ENCODE results near the gene CAB39. TPM values are rescaled to one million over a fixed set of nuclear protein-coding genes. Genes with fewer than 3 reads are reported as not detected.

Gene CAB39
- polyA plus RNA-seq, 2 donors: 29.7 to 33.6 TPM

- Histone ChIP-seq H3K27ac (ENCODE audit: low read depth in 2 of 2, low read length in 1 of 2) (no peak overlapping the region), H3K36me3 (ENCODE audit: control insufficient read depth in 2 of 2, insufficient read depth in 2 of 2, low read length in 1 of 2) (peaks cover 7 to 18% of the 10 kb centered on the region in 2 donors), H3K4me1 (ENCODE audit: control insufficient read depth in 2 of 2, insufficient read depth in 2 of 2, low read length in 1 of 2) (no peaks in the 10 kb centered on the region), H3K27me3 (ENCODE audit: control insufficient read depth in 1 of 2, insufficient read depth in 2 of 2, low read length in 2 of 2) (no peaks in the 10 kb centered on the region), H3K9me3 (ENCODE audit: control insufficient read depth in 2 of 2, insufficient read depth in 1 of 2, low read depth in 1 of 2, low read length in 1 of 2) (no peaks in the 10 kb centered on the region), H3K4me3 (ENCODE audit: low read depth in 1 of 2, low read length in 2 of 2) (no peak overlapping the region)
- 70% methylated on average over 2 of the region's 2 CpGs for WGBS, 2 donors
Observed at GRCh38 chr2:230814616-230815015, 102.0 kb downstream of the CAB39 start.

- Histone ChIP-seq H3K9me3 (ENCODE audit: control insufficient read depth in 2 of 2, insufficient read depth in 1 of 2, low read depth in 1 of 2, low read length in 1 of 2) (no peaks in the 10 kb centered on the region), H3K27me3 (ENCODE audit: control insufficient read depth in 1 of 2, insufficient read depth in 2 of 2, low read length in 2 of 2) (no peaks in the 10 kb centered on the region), H3K4me3 (ENCODE audit: low read depth in 1 of 2, low read length in 2 of 2) (no peak overlapping the region), H3K4me1 (ENCODE audit: control insufficient read depth in 2 of 2, insufficient read depth in 2 of 2, low read length in 1 of 2) (no peaks in the 10 kb centered on the region), H3K27ac (ENCODE audit: low read depth in 2 of 2, low read length in 1 of 2) (no peak overlapping the region), H3K36me3 (ENCODE audit: control insufficient read depth in 2 of 2, insufficient read depth in 2 of 2, low read length in 1 of 2) (peaks cover 7 to 18% of the 10 kb centered on the region in 2 donors)
- 74 to 77% methylated on average over 3 of the region's 3 CpGs for WGBS, 2 donors
Observed at GRCh38 chr2:230815088-230815487, 102.4 kb downstream of the CAB39 start.

- Histone ChIP-seq H3K27ac (ENCODE audit: low read depth in 2 of 2, low read length in 1 of 2) (no peak overlapping the region), H3K4me3 (ENCODE audit: low read depth in 1 of 2, low read length in 2 of 2) (no peak overlapping the region), H3K4me1 (ENCODE audit: control insufficient read depth in 2 of 2, insufficient read depth in 2 of 2, low read length in 1 of 2) (no peaks in the 10 kb centered on the region), H3K27me3 (ENCODE audit: control insufficient read depth in 1 of 2, insufficient read depth in 2 of 2, low read length in 2 of 2) (no peaks in the 10 kb centered on the region), H3K36me3 (ENCODE audit: control insufficient read depth in 2 of 2, insufficient read depth in 2 of 2, low read length in 1 of 2) (peaks cover 6 to 18% of the 10 kb centered on the region in 2 donors), H3K9me3 (ENCODE audit: control insufficient read depth in 2 of 2, insufficient read depth in 1 of 2, low read depth in 1 of 2, low read length in 1 of 2) (no peaks in the 10 kb centered on the region)
- WGBS, 2 donors: 63 to 67% methylated on average over 7 of the region's 7 CpGs
Observed at GRCh38 chr2:230816735-230817134, 104.1 kb downstream of the CAB39 start.

GRCh38 chr2:230819433-230819832, 106.8 kb downstream of the CAB39 start:
- H3K4me1 ChIP-seq (ENCODE audit: control insufficient read depth in 2 of 2, insufficient read depth in 2 of 2, low read length in 1 of 2): peaks cover 0 to 2% of the 10 kb centered on the region in 2 donors
- WGBS, 2 donors: 86 to 97% methylated on average over 1 of the region's 1 CpG
- H3K36me3 ChIP-seq (ENCODE audit: control insufficient read depth in 2 of 2, insufficient read depth in 2 of 2, low read length in 1 of 2): peaks cover 11 to 14% of the 10 kb centered on the region in 2 donors

GRCh38 chr2:230821261-230821990, 108.8 kb downstream of the CAB39 start:
- Histone ChIP-seq H3K36me3 (ENCODE audit: control insufficient read depth in 2 of 2, insufficient read depth in 2 of 2, low read length in 1 of 2) (peaks cover 11 to 14% of the 10 kb centered on the region in 2 donors), H3K9me3 (ENCODE audit: control insufficient read depth in 2 of 2, insufficient read depth in 1 of 2, low read depth in 1 of 2, low read length in 1 of 2) (no peaks in the 10 kb centered on the region), H3K27me3 (ENCODE audit: control insufficient read depth in 1 of 2, insufficient read depth in 2 of 2, low read length in 2 of 2) (no peaks in the 10 kb centered on the region), H3K4me1 (ENCODE audit: control insufficient read depth in 2 of 2, insufficient read depth in 2 of 2, low read length in 1 of 2) (peaks cover 0 to 2% of the 10 kb centered on the region in 2 donors), H3K27ac (ENCODE audit: low read depth in 2 of 2, low read length in 1 of 2) (no peak overlapping the region), H3K4me3 (ENCODE audit: low read depth in 1 of 2, low read length in 2 of 2) (no peak overlapping the region)
- WGBS, 2 donors: 75 to 76% methylated on average over 18 of the region's 18 CpGs

More at GRCh38 chr2:230819433-230819832, 106.8 kb downstream of the CAB39 start:
- no peak overlapping the region for H3K4me3 ChIP-seq (ENCODE audit: low read depth in 1 of 2, low read length in 2 of 2)
- no peak overlapping the region for H3K27ac ChIP-seq (ENCODE audit: low read depth in 2 of 2, low read length in 1 of 2)
- H3K27me3 ChIP-seq (ENCODE audit: control insufficient read depth in 1 of 2, insufficient read depth in 2 of 2, low read length in 2 of 2): no peaks in the 10 kb centered on the region
- H3K9me3 ChIP-seq (ENCODE audit: control insufficient read depth in 2 of 2, insufficient read depth in 1 of 2, low read depth in 1 of 2, low read length in 1 of 2): no peaks in the 10 kb centered on the region

GRCh38 chr2:230821991-230822520, 109.4 kb downstream of the CAB39 start:
- H3K4me1 ChIP-seq (ENCODE audit: control insufficient read depth in 2 of 2, insufficient read depth in 2 of 2, low read length in 1 of 2): peaks cover 0 to 2% of the 10 kb centered on the region in 2 donors
- H3K36me3 ChIP-seq (ENCODE audit: control insufficient read depth in 2 of 2, insufficient read depth in 2 of 2, low read length in 1 of 2): peaks cover 9 to 11% of the 10 kb centered on the region in 2 donors
- WGBS, 2 donors: 91 to 93% methylated on average over 13 of the region's 13 CpGs

GRCh38 chr2:230823264-230823964, 110.8 kb downstream of the CAB39 start:
- Histone ChIP-seq H3K27ac (ENCODE audit: low read depth in 2 of 2, low read length in 1 of 2) (no peak overlapping the region), H3K36me3 (ENCODE audit: control insufficient read depth in 2 of 2, insufficient read depth in 2 of 2, low read length in 1 of 2) (peaks cover 5 to 11% of the 10 kb centered on the region in 2 donors), H3K4me3 (ENCODE audit: low read depth in 1 of 2, low read length in 2 of 2) (no peak overlapping the region), H3K4me1 (ENCODE audit: control insufficient read depth in 2 of 2, insufficient read depth in 2 of 2, low read length in 1 of 2) (peaks cover 2 to 7% of the 10 kb centered on the region in 2 donors), H3K27me3 (ENCODE audit: control insufficient read depth in 1 of 2, insufficient read depth in 2 of 2, low read length in 2 of 2) (peaks cover 0 to 4% of the 10 kb centered on the region in 2 donors), H3K9me3 (ENCODE audit: control insufficient read depth in 2 of 2, insufficient read depth in 1 of 2, low read depth in 1 of 2, low read length in 1 of 2) (no peaks in the 10 kb centered on the region)
- WGBS, 2 donors: 63 to 65% methylated on average over 10 of the region's 10 CpGs

More at GRCh38 chr2:230821991-230822520, 109.4 kb downstream of the CAB39 start:
- Histone ChIP-seq H3K27me3 (ENCODE audit: control insufficient read depth in 1 of 2, insufficient read depth in 2 of 2, low read length in 2 of 2) (no peaks in the 10 kb centered on the region), H3K9me3 (ENCODE audit: control insufficient read depth in 2 of 2, insufficient read depth in 1 of 2, low read depth in 1 of 2, low read length in 1 of 2) (no peaks in the 10 kb centered on the region), H3K27ac (ENCODE audit: low read depth in 2 of 2, low read length in 1 of 2) (no peak overlapping the region), H3K4me3 (ENCODE audit: low read depth in 1 of 2, low read length in 2 of 2) (no peak overlapping the region)

GRCh38 chr2:230824406-230824978, 111.8 kb downstream of the CAB39 start:
- WGBS, 2 donors: 23% methylated on average over 14 of the region's 14 CpGs
- no peak overlapping the region for H3K4me3 ChIP-seq (ENCODE audit: low read depth in 1 of 2, low read length in 2 of 2)
- H3K36me3 ChIP-seq (ENCODE audit: control insufficient read depth in 2 of 2, insufficient read depth in 2 of 2, low read length in 1 of 2): peaks cover 0 to 7% of the 10 kb centered on the region in 2 donors
- H3K4me1 ChIP-seq (ENCODE audit: control insufficient read depth in 2 of 2, insufficient read depth in 2 of 2, low read length in 1 of 2): peaks cover 2 to 14% of the 10 kb centered on the region in 2 donors
- H3K27me3 ChIP-seq (ENCODE audit: control insufficient read depth in 1 of 2, insufficient read depth in 2 of 2, low read length in 2 of 2): peaks cover 0 to 4% of the 10 kb centered on the region in 2 donors
- no peak overlapping the region for H3K27ac ChIP-seq (ENCODE audit: low read depth in 2 of 2, low read length in 1 of 2)
- H3K9me3 ChIP-seq (ENCODE audit: control insufficient read depth in 2 of 2, insufficient read depth in 1 of 2, low read depth in 1 of 2, low read length in 1 of 2): peaks cover 0 to 2% of the 10 kb centered on the region in 2 donors

GRCh38 chr2:230825354-230825753, 112.7 kb downstream of the CAB39 start:
- 42 to 67% methylated on average over 1 of the region's 1 CpG for WGBS, 2 donors
- peaks cover 0 to 10% of the 10 kb centered on the region in 2 donors for H3K9me3 ChIP-seq (ENCODE audit: control insufficient read depth in 2 of 2, insufficient read depth in 1 of 2, low read depth in 1 of 2, low read length in 1 of 2)
- H3K4me3 ChIP-seq (ENCODE audit: low read depth in 1 of 2, low read length in 2 of 2): no peak overlapping the region
- H3K4me1 ChIP-seq (ENCODE audit: control insufficient read depth in 2 of 2, insufficient read depth in 2 of 2, low read length in 1 of 2): peaks cover 2 to 14% of the 10 kb centered on the region in 2 donors
- peaks cover 0 to 7% of the 10 kb centered on the region in 2 donors for H3K36me3 ChIP-seq (ENCODE audit: control insufficient read depth in 2 of 2, insufficient read depth in 2 of 2, low read length in 1 of 2)
- peaks cover 0 to 8% of the 10 kb centered on the region in 2 donors for H3K27me3 ChIP-seq (ENCODE audit: control insufficient read depth in 1 of 2, insufficient read depth in 2 of 2, low read length in 2 of 2)
- no peak overlapping the region for H3K27ac ChIP-seq (ENCODE audit: low read depth in 2 of 2, low read length in 1 of 2)
